GM12878 (cell line): ENCODE data around the gene C11orf65. TPM values are rescaled to one million over a fixed set of nuclear protein-coding genes. Genes with fewer than 3 reads are reported as not detected.

Source experiments
- ATAC-seq: fragments of 200-7000 bp; cut with Tn5 transposase; 3 replicates; pipeline ENCODE4 v1.9.1; 2020; ENCODE audit warnings: mild to moderate bottlenecking, moderate library complexity
- BruUV-seq: library from RNA; stranded (reverse); fragments of 400-500 nt; replicated peaks from 2 replicates; lab custom pipeline; 2021; lab: Mats Ljungman, UMichigan
- CTCF ChIA-PET: fragments of 300-600 bp; sonication (Branson Sonifier 250); formaldehyde crosslinking; extraction: SDS; loops from one replicate; lab custom pipeline; 2021; ENCODE audit warnings: inconsistent platforms; lab: Yijun Ruan, JAX
- POLR2A ChIA-PET: fragments of 350-600 bp; formaldehyde crosslinking; extraction: SDS; loops from one replicate; lab custom pipeline; 2021; ENCODE audit warnings: inconsistent platforms; lab: Charles Lee
- RAD21 ChIA-PET: fragments of 300-600 bp; sonication (Branson Sonifier 250); formaldehyde crosslinking; loops from one replicate; lab custom pipeline; 2023; ENCODE audit warnings: antibody characterized with exemption; ENCODE audit not compliant: unreplicated experiment; lab: Charles Lee
- SMC1A ChIA-PET: fragments of 300-600 bp; sonication (Branson Sonifier 250); formaldehyde crosslinking; loops from one replicate; lab custom pipeline; 2023; ENCODE audit not compliant: unreplicated experiment, uncharacterized antibody; lab: Charles Lee
- DNase-seq: peaks from one replicate; pipeline ENCODE4 v3.0.0-alpha.2; 2011; ENCODE audit warnings: low read depth, low spot score
- FAIRE-seq: peaks from 3 replicates; lab custom pipeline; 2011; peaks lifted over from hg19 to GRCh38; lab: Jason Lieb, UNC
- H2AFZ ChIP-seq: 2 replicates; pipeline ENCODE4 v1.6.0; 2011; ENCODE audit warnings: low read depth, low read length, control low read depth; ENCODE audit not compliant: control insufficient read depth
- H3K27ac ChIP-seq: 2 replicates; pipeline ENCODE4 v1.5.1; 2011; ENCODE audit warnings: control low read depth; ENCODE audit not compliant: control insufficient read depth, insufficient read depth
- H3K27me3 ChIP-seq, 2 experiments: replicated peaks in 1 of 2; 2 replicates each; pipeline versions ENCODE4 v1.6.0 to v1.6.1; 2011; ENCODE audit warnings: low read length in 1 of 2; ENCODE audit not compliant: control insufficient read depth in 2 of 2, insufficient read depth in 2 of 2
- H3K36me3 ChIP-seq, 2 experiments: 2 replicates each; pipeline ENCODE4 v1.5.1; 2011; ENCODE audit warnings: low read length in 1 of 2; ENCODE audit not compliant: control insufficient read depth in 2 of 2, insufficient read depth in 2 of 2
- H3K4me1 ChIP-seq: 2 replicates; pipeline ENCODE4 v1.6.1; 2011; ENCODE audit warnings: mild to moderate bottlenecking, low read length, moderate library complexity, mixed read lengths; ENCODE audit not compliant: control insufficient read depth, insufficient read depth
- H3K4me2 ChIP-seq: 2 replicates; pipeline ENCODE4 v1.6.0; 2011; ENCODE audit warnings: control low read depth; ENCODE audit not compliant: control insufficient read depth, insufficient read depth
- H3K4me3 ChIP-seq: fragments of 200-600 bp; sonication (generic); 2 replicates; pipeline ENCODE4 v1.5.1; 2016
- H3K79me2 ChIP-seq: 2 replicates; pipeline ENCODE4 v1.6.0; 2011; ENCODE audit warnings: low read length; ENCODE audit not compliant: control insufficient read depth, insufficient read depth
- H3K9ac ChIP-seq: 2 replicates; pipeline ENCODE4 v1.8.0; 2011; ENCODE audit warnings: low read length, control low read depth, mixed read lengths; ENCODE audit not compliant: control insufficient read depth, insufficient read depth
- H3K9me3 ChIP-seq: replicated peaks from 3 replicates; pipeline ENCODE4 v1.5.1; 2011; ENCODE audit warnings: mild to moderate bottlenecking, low read length; ENCODE audit not compliant: control insufficient read depth, insufficient read depth
- H4K20me1 ChIP-seq: 2 replicates; pipeline ENCODE4 v1.6.0; 2011; ENCODE audit not compliant: control insufficient read depth, insufficient read depth
- GABPA ChIP-seq: IDR thresholded peaks from 2 replicates; pipeline ENCODE4 v1.6.1; 2014; ENCODE audit warnings: antibody characterized with exemption, low read depth, mild to moderate bottlenecking, inconsistent platforms
- HCFC1 ChIP-seq: fragments of 150-350 bp; IDR thresholded peaks from 2 replicates; pipeline ENCODE4 v1.6.1; 2014; ENCODE audit warnings: low read length
- MEF2A ChIP-seq: IDR thresholded peaks from 2 replicates; pipeline ENCODE4 v1.6.1; 2011; ENCODE audit warnings: low read depth, mild to moderate bottlenecking, low read length, moderate library complexity; ENCODE audit not compliant: insufficient read depth
- NRF1 ChIP-seq: conservative IDR thresholded peaks from 2 replicates; pipeline ENCODE4 v1.6.1; 2011; ENCODE audit warnings: mild to moderate bottlenecking, low read depth, low read length, improper control_type of control experiment
- PKNOX1 ChIP-seq: fragments of 450-650 bp; IDR thresholded peaks from 2 replicates; pipeline ENCODE4 v1.6.1; 2016; ENCODE audit warnings: mild to moderate bottlenecking
- TBL1XR1 ChIP-seq: IDR thresholded peaks from 2 replicates; pipeline ENCODE4 v1.6.1; 2012; ENCODE audit warnings: low read depth, low read length, improper control_type of control experiment
- USF2 ChIP-seq: IDR thresholded peaks from 2 replicates; pipeline ENCODE4 v1.6.1; 2011; ENCODE audit warnings: low read depth, low read length, improper control_type of control experiment, borderline replicate concordance
- YY1 ChIP-seq: IDR thresholded peaks from 2 replicates; pipeline ENCODE4 v1.6.1; 2011; ENCODE audit warnings: low read depth, mild to moderate bottlenecking, low read length
- ZBED1 ChIP-seq: IDR thresholded peaks from 2 replicates; pipeline ENCODE4 v1.6.1; 2016; ENCODE audit warnings: borderline replicate concordance
- ZBTB4 ChIP-seq: fragments of 450-650 bp; formaldehyde crosslinking; IDR thresholded peaks from 2 replicates; pipeline ENCODE4 v1.4.0; 2022; ENCODE audit warnings: mild to moderate bottlenecking, moderate library complexity
- WGBS: methylation state at CpG from one replicate; pipeline ENCODE4 v1.1.6; 2016; ENCODE audit warnings: low lambda C conversion rate; ENCODE audit not compliant: insufficient replicate concordance, insufficient coverage; ENCODE audit errors: missing lambda C conversion rate; 5-methylcytosine and 5-hydroxymethylcytosine counted together
- in situ Hi-C: fragments of 300-500 bp; cut with MboI; formaldehyde crosslinking; loops from 9 replicates; pipeline ENCODE4 v1.14.3; 2018; ENCODE audit warnings: mixed read lengths
- intact Hi-C: fragments of 100-400 bp; cut with micrococcal nuclease; formaldehyde crosslinking; loops from one replicate; pipeline ENCODE4 v1.14.2; 2022; ENCODE audit not compliant: unreplicated experiment
- polyA plus RNA-seq, 11 experiments: library from polyadenylated mRNA; depleted of rRNA in 4 of 11; unstranded in 6 of 11; stranded (reverse) in 5 of 11; fragments of >200 nt; fragmentation: Nextera tagmentation in 4 of 11; fragmentation: Illumina TruSeq in 1 of 11; extraction: Ambion mirVana in 4 of 11; extraction: Trizol in 1 of 11; gene quantifications; 1 replicate in 1 of 11; 2 replicates in 10 of 11; pipeline versions ENCODE4 v1.2.1 to v1.2.3, GENCODE V29; 2011 to 2016; ENCODE audit warnings: inconsistent platforms in 2 of 11, missing spikeins in 2 of 11, low read depth in 1 of 11
- total RNA-seq, 4 experiments: library from RNA; depleted of rRNA in 3 of 4; stranded (reverse); fragments of >200 nt in 3 of 4; fragmentation: Illumina TruSeq in 1 of 4; extraction: Trizol in 1 of 4; gene quantifications; 2 replicates each; pipeline versions ENCODE4 v1.2.1 to v1.2.3, GENCODE V29; 2013 to 2021

The C11orf65 gene
- total and polyA plus RNA-seq, 10 of the 15 experiments (the other 5 are each of a cell fraction or from before 2014, with no cell fraction given), result 0.71 to 2.0 (median 1.2) TPM

- TF ChIP-seq PKNOX1 (no peak), GABPA (no peak), NRF1 (no peak)
Measured at GRCh38 chr11:108338750-108339149, 128.6 kb downstream of the C11orf65 start (continued).

GRCh38 chr11:108333403-108333899 is 133.9 kb downstream of the C11orf65 start:
- Histone ChIP-seq H3K27ac (no peak overlapping the region), H3K4me1 (no peaks in the 10 kb centered on the region), H3K4me2 (no peak overlapping the region), H3K36me3 (peaks cover 1 to 13% of the 10 kb centered on the region in 2 experiments; a peak in 3 of 4 replicates), H3K27me3 (no peaks in the 10 kb centered on the region), H3K9ac (no peak overlapping the region), H4K20me1 (no peaks in the 10 kb centered on the region)
- FAIRE-seq (no peak), DNase-seq (no peak)
- RAD21 ChIA-PET, result no interaction called here
- intact Hi-C loops, result no loop called here
- in situ Hi-C loops, result no loop called here
- CTCF ChIA-PET, result interaction anchor here (1.5 kb wide), 1 partner anchor 110 kb away, joined by 3 read pairs; no protein-coding TSS in a partner anchor
- TF ChIP-seq USF2 (no peak), ZBTB4 (CRISPR knock-in tag) (no peak), YY1 (no peak), TBL1XR1 (no peak), ZBED1 (no peak), MEF2A (no peak), HCFC1 (no peak)
- TF ChIP-seq, all 136 proteins: peak for 0
- Histone ChIP-seq H3K4me3 (no peak overlapping the region), H3K79me2 (no peaks in the 10 kb centered on the region), H3K9me3 (no peaks in the 10 kb centered on the region), H2AFZ (no peak overlapping the region)
- ATAC-seq, result no peak
- BruUV-seq, result no TSS peak
- 77% methylated on average over 2 of the region's 2 CpGs for WGBS
- SMC1A ChIA-PET, result interaction anchor here (1.5 kb wide), 1 partner anchor 17 kb away, joined by 4 read pairs; no protein-coding TSS in a partner anchor
- POLR2A ChIA-PET, result no interaction called here
